Activated B cell treated with CpG ODN at 0.5 μM for 24 hours (primary cell): Measurements from ENCODE around the gene DNAI4. TPM values are rescaled to one million over a fixed set of nuclear protein-coding genes. Genes with fewer than 3 reads are reported as not detected.

ENCODE experiments used
- ATAC-seq: fragments of 200-7000 bp; cut with Tn5 transposase; one replicate; pipeline ENCODE4 v1.10.0; 2021; ENCODE audit warnings: low read depth, mild to moderate bottlenecking, moderate library complexity
- CTCF ChIA-PET: fragments of 350-600 bp; sonication (Branson Sonifier 250); formaldehyde crosslinking; loops from one replicate; lab custom pipeline; 2021; ENCODE audit warnings: antibody characterized with exemption; lab: Charles Lee
- POLR2A ChIA-PET: fragments of 350-600 bp; sonication (Branson Sonifier 250); formaldehyde crosslinking; loops from one replicate; lab custom pipeline; 2021; ENCODE audit warnings: antibody characterized with exemption; lab: Charles Lee
- DNase-seq: peaks from one replicate; pipeline ENCODE4 v3.0.0; 2022
- H3K27ac Mint-ChIP-seq: one replicate; pipeline ENCODE4 v1.8.0; 2020; ENCODE audit warnings: mixed read lengths
- H3K27me3 Mint-ChIP-seq: one replicate; pipeline ENCODE4 v1.8.0; 2021; ENCODE audit warnings: mixed read lengths
- H3K36me3 Mint-ChIP-seq: one replicate; pipeline ENCODE4 v1.8.0; 2021; ENCODE audit warnings: low read depth, mixed read lengths
- H3K4me1 Mint-ChIP-seq: one replicate; pipeline ENCODE4 v1.8.0; 2021; ENCODE audit warnings: mixed read lengths
- H3K4me3 Mint-ChIP-seq: one replicate; pipeline ENCODE4 v1.8.0; 2020; ENCODE audit warnings: mild to moderate bottlenecking, mixed read lengths
- H3K9me3 Mint-ChIP-seq: one replicate; pipeline ENCODE4 v1.8.0; 2020; ENCODE audit warnings: mixed read lengths
- CTCF ChIP-seq: fragments of 200-600 bp; IDR thresholded peaks from one replicate; pipeline ENCODE4 v1.8.0; 2022; ENCODE audit warnings: antibody characterized with exemption, mild to moderate bottlenecking
- intact Hi-C: fragments of 100-400 bp; cut with micrococcal nuclease; formaldehyde crosslinking; loops from one replicate; pipeline ENCODE4 v1.15.1; 2024
- total RNA-seq: library from RNA; stranded (reverse); gene quantifications from 2 replicates; pipeline ENCODE4 v1.2.3, GENCODE V29; 2022

The DNAI4 gene
- total RNA-seq, 1 donor from 2014 or later = 0.75 TPM

- Mint-ChIP-seq H3K36me3 (no peaks in the 10 kb centered on the region), H3K27ac (no peak overlapping the region), H3K4me3 (no peak overlapping the region), H3K27me3 (no peaks in the 10 kb centered on the region), H3K9me3 (no peaks in the 10 kb centered on the region), H3K4me1 (no peaks in the 10 kb centered on the region)
- CTCF ChIA-PET = interaction anchor here (1.4 kb wide), 1 partner anchor 444 kb away, joined by 3 read pairs; no protein-coding TSS in a partner anchor
- ATAC-seq (no peak), DNase-seq (no peak)
- intact Hi-C loops = loop anchor here (10.0 kb wide), 1 partner anchor 997 kb away; no protein-coding TSS in a partner anchor
- POLR2A ChIA-PET = no interaction called here
- TF ChIP-seq CTCF = no peak
Measured at GRCh38 chr1:66767626-66768025, 157.0 kb downstream of the DNAI4 start.

GRCh38 chr1:66764994-66765578 lies 159.6 kb downstream of the DNAI4 start:
- Mint-ChIP-seq H3K4me3 (no peak overlapping the region), H3K36me3 (no peaks in the 10 kb centered on the region), H3K27me3 (no peaks in the 10 kb centered on the region), H3K4me1 (no peaks in the 10 kb centered on the region), H3K9me3 (no peaks in the 10 kb centered on the region), H3K27ac (no peak overlapping the region)
- POLR2A ChIA-PET = interaction anchor here (1.0 kb wide), 1 partner anchor 384 kb away, joined by 3 read pairs; no protein-coding TSS in a partner anchor
- CTCF ChIA-PET = interaction anchor here (1.0 to 2.4 kb wide), 5 partner anchors 232 to 448 kb away, joined by 4 to 45 read pairs (median 6); no protein-coding TSS in a partner anchor
- TF ChIP-seq CTCF = no peak
- DNase-seq = no peak
- intact Hi-C loops = loop anchor here (1.0 to 10.0 kb wide), 6 partner anchors 160 to 1000 kb away; no protein-coding TSS in a partner anchor
- ATAC-seq = peak; percentile 25

Other genes with a start within 250 kb of the DNAI4 start
- not detected in 2 replicates for gene DYNLT5, start 172.4 kb downstream of the DNAI4 start, total RNA-seq
- gene INSL5, start 123.6 kb downstream of the DNAI4 start, total RNA-seq = not detected in 2 replicates
- 39.1 and 39.2 TPM in 2 replicates for gene MIER1, start 134 bp upstream of the DNAI4 start, total RNA-seq
- gene SLC35D1, start 129.3 kb upstream of the DNAI4 start, total RNA-seq = 10.1 and 11.1 TPM in 2 replicates
- gene C1orf141, start 210.1 kb upstream of the DNAI4 start, total RNA-seq = not detected in 2 replicates
- not detected in 2 replicates for gene IL23R, start 241.6 kb upstream of the DNAI4 start, total RNA-seq